Measurements from ENCODE around the gene RBL1.
"Not testable (repeated sequence)": the region's sequence is repeated elsewhere in the genome, so short reads cannot be mapped to it uniquely, and the experiment has no call there.

RBL1 gene

GRCh38 chr20:37042986-37043972 lies 52.5 kb downstream of the RBL1 start:
- H3K36me3 Mint-ChIP-seq: peaks cover 97% of the 10 kb centered on the region
- ATAC-seq (peak; percentile 89), DNase-seq (ENCODE audit: low spot score in 2 of 2) (peak in 1 of 2 donors; percentile 65)
- peak overlapping the region; percentile 65 for H3K4me3 Mint-ChIP-seq
- H3K27ac Mint-ChIP-seq: peak overlapping the region; percentile 93
- no peaks in the 10 kb centered on the region for H3K9me3 Mint-ChIP-seq
- H3K4me1 Mint-ChIP-seq: peaks cover 22% of the 10 kb centered on the region

- DNase-seq (ENCODE audit: low spot score in 2 of 2): not testable (repeated sequence)
- H3K36me3 Mint-ChIP-seq: peaks cover 97% of the 10 kb centered on the region
Measured at GRCh38 chr20:37039366-37039765, 56.4 kb downstream of the RBL1 start.

GRCh38 chr20:37032077-37032476 lies 63.7 kb downstream of the RBL1 start:
- Mint-ChIP-seq H3K4me3 (no peak overlapping the region), H3K27ac (no peak overlapping the region), H3K9me3 (no peaks in the 10 kb centered on the region), H3K4me1 (no peaks in the 10 kb centered on the region), H3K36me3 (peaks cover 97% of the 10 kb centered on the region)
- ATAC-seq (no peak), DNase-seq (ENCODE audit: low spot score in 2 of 2) (no peak)

More at GRCh38 chr20:37039366-37039765, 56.4 kb downstream of the RBL1 start:
- not testable (repeated sequence) for H3K27ac Mint-ChIP-seq, H3K4me3 Mint-ChIP-seq, ATAC-seq, H3K9me3 Mint-ChIP-seq
- peaks cover 19% of the 10 kb centered on the region for H3K4me1 Mint-ChIP-seq

DNA sequence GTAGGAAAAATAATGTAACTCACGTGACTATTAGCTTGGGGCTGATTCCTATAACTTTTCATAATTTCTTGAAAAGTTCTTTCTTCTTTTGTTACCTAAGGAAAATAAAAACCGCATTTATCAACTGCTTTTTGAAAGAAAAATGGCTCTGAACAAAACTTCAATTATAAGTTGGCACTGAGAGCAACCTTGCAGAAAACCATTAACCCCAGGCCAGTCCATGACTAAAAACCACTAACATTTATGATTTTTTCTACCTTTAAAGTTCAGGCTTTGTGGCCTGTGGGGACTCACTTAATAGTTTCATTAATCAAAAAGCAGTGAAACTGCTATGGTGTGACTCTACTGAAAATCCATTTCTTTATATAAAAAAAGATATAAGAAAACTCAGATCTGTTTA lies 75.2 kb downstream of the RBL1 start:
- ATAC-seq (no peak), DNase-seq (ENCODE audit: low spot score in 2 of 2) (no peak)
- Mint-ChIP-seq H3K9me3 (no peaks in the 10 kb centered on the region), H3K36me3 (peaks cover 96% of the 10 kb centered on the region), H3K4me1 (peaks cover 5% of the 10 kb centered on the region), H3K27ac (no peak overlapping the region), H3K4me3 (no peak overlapping the region)

- not testable (repeated sequence) for DNase-seq (ENCODE audit: low spot score in 2 of 2); H3K4me3 Mint-ChIP-seq; H3K27ac Mint-ChIP-seq; ATAC-seq; H3K9me3 Mint-ChIP-seq
- peaks cover 21% of the 10 kb centered on the region for H3K4me1 Mint-ChIP-seq
- H3K36me3 Mint-ChIP-seq: peaks cover 69% of the 10 kb centered on the region
Measured at GRCh38 chr20:37012631-37013030, 83.2 kb downstream of the RBL1 start.

- H3K27ac Mint-ChIP-seq; H3K4me3 Mint-ChIP-seq; ATAC-seq; DNase-seq (ENCODE audit: low spot score in 2 of 2); H3K9me3 Mint-ChIP-seq: not testable (repeated sequence)
- H3K36me3 Mint-ChIP-seq: peaks cover 69% of the 10 kb centered on the region
- peaks cover 20% of the 10 kb centered on the region for H3K4me1 Mint-ChIP-seq
Measured at GRCh38 chr20:37011858-37012257, 83.9 kb downstream of the RBL1 start.

DNA sequence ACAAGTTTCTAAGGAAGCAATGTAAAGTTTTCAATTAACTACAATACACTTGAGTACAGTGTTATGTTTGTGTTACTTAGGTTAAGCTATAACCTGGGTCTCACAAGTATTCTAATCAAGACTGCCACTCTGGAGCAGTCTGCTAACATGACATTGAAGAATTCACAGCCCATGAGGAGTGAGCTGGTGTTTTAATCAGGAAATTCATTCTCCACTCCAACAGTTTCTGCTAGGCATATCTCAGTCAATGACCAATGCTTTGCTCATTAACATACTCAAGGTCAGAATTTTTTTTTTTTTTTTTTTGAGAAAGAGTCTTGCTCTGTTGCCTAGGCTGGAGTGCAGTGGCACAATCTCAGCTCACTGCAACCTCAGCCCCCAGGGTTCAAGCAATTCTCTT lies 84.7 kb downstream of the RBL1 start:
- no peaks in the 10 kb centered on the region for H3K9me3 Mint-ChIP-seq
- DNase-seq (ENCODE audit: low spot score in 2 of 2): no peak
- peaks cover 69% of the 10 kb centered on the region for H3K36me3 Mint-ChIP-seq
- no peak overlapping the region for H3K27ac Mint-ChIP-seq
- H3K4me1 Mint-ChIP-seq: peaks cover 16% of the 10 kb centered on the region
- H3K4me3 Mint-ChIP-seq: no peak overlapping the region
- ATAC-seq: no peak

- H3K4me1 Mint-ChIP-seq: peaks cover 12% of the 10 kb centered on the region
- H3K36me3 Mint-ChIP-seq: peaks cover 69% of the 10 kb centered on the region
- ATAC-seq (peak; percentile 58), DNase-seq (ENCODE audit: low spot score in 2 of 2) (no peak)
- H3K27ac Mint-ChIP-seq: peak overlapping the region; percentile 64
- H3K9me3 Mint-ChIP-seq: no peaks in the 10 kb centered on the region
- H3K4me3 Mint-ChIP-seq: no peak overlapping the region
Measured at GRCh38 chr20:37007898-37008649, 87.7 kb downstream of the RBL1 start.

GRCh38 chr20:37005062-37005942 lies 90.5 kb downstream of the RBL1 start:
- not testable (repeated sequence) for H3K9me3 Mint-ChIP-seq; H3K27ac Mint-ChIP-seq; DNase-seq (ENCODE audit: low spot score in 2 of 2); ATAC-seq; H3K4me3 Mint-ChIP-seq
- H3K36me3 Mint-ChIP-seq: peaks cover 73% of the 10 kb centered on the region
- peaks cover 12% of the 10 kb centered on the region for H3K4me1 Mint-ChIP-seq

- H3K4me3 Mint-ChIP-seq; DNase-seq (ENCODE audit: low spot score in 2 of 2); H3K9me3 Mint-ChIP-seq; H3K27ac Mint-ChIP-seq; ATAC-seq; H3K4me1 Mint-ChIP-seq: not testable (repeated sequence)
- peaks cover 76% of the 10 kb centered on the region for H3K36me3 Mint-ChIP-seq
Measured at GRCh38 chr20:37001634-37002033, 94.2 kb downstream of the RBL1 start.

- not testable (repeated sequence) for H3K27ac Mint-ChIP-seq; DNase-seq (ENCODE audit: low spot score in 2 of 2); H3K9me3 Mint-ChIP-seq; H3K4me1 Mint-ChIP-seq; ATAC-seq; H3K4me3 Mint-ChIP-seq
- peaks cover 76% of the 10 kb centered on the region for H3K36me3 Mint-ChIP-seq
Measured at GRCh38 chr20:37000171-37000570, 95.6 kb downstream of the RBL1 start.

GRCh38 chr20:36998652-36999051 lies 97.1 kb downstream of the RBL1 start:
- DNase-seq (ENCODE audit: low spot score in 2 of 2) (no peak), ATAC-seq (no peak)
- Mint-ChIP-seq H3K4me1 (no peaks in the 10 kb centered on the region), H3K36me3 (peaks cover 76% of the 10 kb centered on the region), H3K9me3 (no peaks in the 10 kb centered on the region), H3K4me3 (no peak overlapping the region), H3K27ac (no peak overlapping the region)

GRCh38 chr20:36997121-36997520 lies 98.7 kb downstream of the RBL1 start:
- H3K4me1 Mint-ChIP-seq: no peaks in the 10 kb centered on the region
- H3K27ac Mint-ChIP-seq: no peak overlapping the region
- H3K4me3 Mint-ChIP-seq: no peak overlapping the region
- DNase-seq (ENCODE audit: low spot score in 2 of 2): no peak
- H3K36me3 Mint-ChIP-seq: peaks cover 60% of the 10 kb centered on the region
- no peak for ATAC-seq
- H3K9me3 Mint-ChIP-seq: no peaks in the 10 kb centered on the region

GRCh38 chr20:36994221-36994620 lies 101.6 kb downstream of the RBL1 start:
- not testable (repeated sequence) for ATAC-seq; H3K9me3 Mint-ChIP-seq; DNase-seq (ENCODE audit: low spot score in 2 of 2); H3K27ac Mint-ChIP-seq; H3K4me3 Mint-ChIP-seq; H3K4me1 Mint-ChIP-seq
- H3K36me3 Mint-ChIP-seq: peaks cover 57% of the 10 kb centered on the region

All from stimulated activated effector memory CD8-positive, alpha-beta T cell treated with anti-CD3 and anti-CD28 coated beads, Interleukin-12 subunit alpha, Interleukin-12 subunit beta, amount 100 ng/mL, for 72 hours (primary cell).